Epidermal melanocyte (primary cell): ENCODE data around the gene FMN1.

ENCODE experiments used
- DNase-seq: peaks from one replicate; pipeline ENCODE4 v3.0.0; 2011; ENCODE audit warnings: low spot score; ENCODE audit not compliant: insufficient read length

Gene FMN1

GRCh38 chr15:33059184-33059583 is 135.3 kb downstream of the FMN1 start:
- no peak for DNase-seq

- DNase-seq = no peak
These were observed 136.7 kb downstream of the FMN1 start for GRCh38 chr15:33057845-33058244.

DNA sequence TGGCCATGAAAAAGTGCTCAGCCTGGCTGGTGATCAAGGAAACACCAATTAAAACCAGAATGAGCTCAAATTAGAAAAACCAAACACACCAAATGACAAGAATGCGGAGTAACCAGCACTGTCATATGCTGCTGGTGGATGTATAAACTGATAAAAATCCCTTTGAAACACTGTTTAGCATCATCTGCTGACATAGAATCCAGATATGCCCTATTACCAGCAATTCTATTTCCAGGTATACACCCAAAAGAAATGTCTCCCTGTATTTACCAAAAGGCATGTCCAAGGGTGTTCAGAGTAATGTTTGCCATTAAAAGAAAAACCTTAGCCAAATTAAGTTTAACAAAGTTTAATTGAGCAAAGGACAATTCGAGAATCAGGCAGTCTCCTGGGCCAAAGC is 138.6 kb downstream of the FMN1 start:
- no peak for DNase-seq

GRCh38 chr15:33051528-33051927 is 143.0 kb downstream of the FMN1 start:
- no peak for DNase-seq

GRCh38 chr15:33048255-33048654 is 146.3 kb downstream of the FMN1 start:
- no peak for DNase-seq

DNA sequence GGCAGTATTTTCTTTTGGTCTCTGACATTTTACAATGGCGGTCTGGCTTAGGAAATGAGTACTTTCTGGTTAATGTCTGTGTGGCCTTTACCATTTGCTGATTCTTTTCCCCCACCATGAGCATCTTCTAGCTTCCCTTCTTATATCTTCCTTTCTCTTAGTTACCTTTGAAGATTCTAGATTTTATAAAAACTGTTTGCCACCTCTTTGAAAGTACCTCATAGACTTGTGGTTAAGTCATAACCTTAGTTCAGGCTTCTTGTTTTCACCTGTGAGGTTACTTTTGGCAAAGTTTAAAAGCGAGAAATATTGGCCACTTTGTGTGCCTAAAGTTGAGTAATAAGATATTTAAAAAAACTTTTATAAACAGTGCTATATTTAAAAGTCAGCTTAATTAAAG is 147.4 kb downstream of the FMN1 start:
- no peak for DNase-seq

GRCh38 chr15:33046329-33046728 is 148.2 kb downstream of the FMN1 start:
- no peak for DNase-seq

GRCh38 chr15:33045066-33045810 is 149.3 kb downstream of the FMN1 start:
- no peak for DNase-seq

- no peak for DNase-seq
These were observed 149.9 kb downstream of the FMN1 start for GRCh38 chr15:33044598-33044997.

GRCh38 chr15:33043636-33044035 is 150.9 kb downstream of the FMN1 start:
- no peak for DNase-seq

DNA sequence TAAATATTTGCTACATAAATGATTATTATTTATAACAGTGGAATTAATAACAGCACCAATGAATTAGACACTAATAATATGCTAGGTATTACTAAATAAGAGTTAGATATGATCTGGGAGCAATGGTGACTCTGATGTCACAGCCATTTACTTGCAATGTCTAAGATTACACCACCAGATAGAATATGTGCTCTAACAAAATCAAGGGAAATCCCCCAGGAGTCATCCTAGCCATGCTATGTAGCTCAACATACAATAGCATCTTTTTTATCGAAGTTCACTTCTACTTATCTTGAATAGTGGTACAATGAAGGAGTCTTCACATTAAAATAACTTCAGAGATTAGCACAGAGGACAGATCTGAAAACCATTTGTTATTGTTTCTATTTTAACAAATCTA is 154.0 kb downstream of the FMN1 start:
- no peak for DNase-seq

DNA sequence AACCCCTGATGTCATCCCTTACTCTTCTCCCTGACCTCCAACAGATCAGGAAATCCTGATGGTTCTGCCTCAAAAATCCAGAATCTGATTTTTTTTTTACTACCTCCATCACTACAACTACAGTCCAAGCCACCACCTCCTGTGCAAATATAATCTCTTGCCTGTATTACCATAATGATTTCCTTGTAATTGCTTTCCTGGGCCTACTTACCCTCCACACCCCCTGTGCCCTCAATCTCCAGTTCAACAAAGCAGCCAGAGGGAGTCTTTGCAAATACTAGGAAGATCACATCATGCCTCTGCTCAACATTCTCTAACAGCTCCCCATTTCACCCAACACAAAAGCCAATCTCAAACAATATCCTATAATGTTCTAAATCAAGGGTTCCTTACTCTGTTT is 159.9 kb downstream of the FMN1 start:
- no peak for DNase-seq

DNA sequence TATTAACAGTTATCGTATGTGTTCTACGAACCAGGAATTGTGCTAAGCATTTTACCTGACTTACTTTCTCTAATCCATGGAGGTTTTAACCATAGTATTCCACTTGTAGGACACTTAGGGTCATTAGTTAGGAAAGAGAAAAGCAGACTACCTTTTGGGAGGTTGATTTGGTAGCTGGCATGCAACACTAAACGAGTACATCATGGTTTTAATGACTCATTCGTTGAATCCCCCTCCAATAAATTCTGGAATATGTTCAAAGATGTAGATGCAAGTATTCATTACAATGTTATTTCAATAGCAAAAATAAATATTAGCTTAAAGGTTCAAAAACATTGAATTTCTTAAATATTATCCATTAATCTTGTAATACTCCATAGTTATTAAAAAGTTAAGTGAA is 162.5 kb downstream of the FMN1 start:
- no peak for DNase-seq

DNA sequence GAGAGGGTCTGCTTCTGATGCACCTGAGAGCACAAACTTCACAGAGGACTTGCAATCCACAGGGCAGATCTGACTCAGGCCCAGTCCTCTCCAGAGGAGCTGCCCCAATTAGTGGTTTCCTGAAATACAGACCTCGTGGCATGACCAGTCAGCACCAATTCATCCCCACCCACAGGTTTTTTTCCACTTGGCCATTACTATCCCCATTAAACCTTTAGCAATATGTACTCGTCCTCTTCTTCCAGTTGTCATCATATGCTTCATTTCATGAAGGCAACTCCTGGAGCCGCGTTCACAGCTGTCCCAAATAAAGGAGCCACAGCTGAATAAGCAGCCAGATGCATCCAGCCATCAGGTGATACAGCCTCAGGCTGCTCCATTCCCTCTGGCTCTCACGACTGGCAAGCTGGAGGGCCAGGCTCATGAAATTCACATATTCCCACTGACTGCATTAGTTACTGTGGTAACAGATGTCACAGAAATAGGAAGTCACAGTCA is 163.1 kb downstream of the FMN1 start:
- DNase-seq = no peak

GRCh38 chr15:33030315-33030714 is 164.2 kb downstream of the FMN1 start:
- DNase-seq = no peak

DNA sequence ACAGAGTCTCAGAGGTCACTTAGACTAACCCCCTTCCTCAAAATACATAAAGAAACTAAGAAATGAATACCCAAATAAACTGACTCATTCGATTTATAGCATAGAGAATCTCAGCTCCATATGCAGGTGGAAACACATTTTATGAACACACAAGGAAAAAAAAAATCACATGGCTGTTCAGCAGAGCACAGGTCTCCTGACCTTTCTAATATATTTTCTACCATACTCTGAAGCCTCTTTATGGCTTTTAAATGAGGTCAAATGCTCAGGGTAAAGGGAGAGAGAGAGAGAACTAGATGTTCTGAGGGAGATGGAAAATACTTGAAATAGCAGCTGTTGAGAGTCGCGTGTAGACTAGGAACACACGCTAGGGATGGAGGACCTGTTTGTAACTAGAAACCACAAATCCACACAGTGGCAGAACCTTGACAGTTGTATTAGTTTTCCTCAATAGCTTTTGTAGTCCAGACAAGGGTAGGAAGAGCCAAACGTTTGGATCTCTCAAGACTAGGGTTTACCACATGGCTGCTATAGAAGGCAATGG is 165.3 kb downstream of the FMN1 start:
- DNase-seq = no peak

DNA sequence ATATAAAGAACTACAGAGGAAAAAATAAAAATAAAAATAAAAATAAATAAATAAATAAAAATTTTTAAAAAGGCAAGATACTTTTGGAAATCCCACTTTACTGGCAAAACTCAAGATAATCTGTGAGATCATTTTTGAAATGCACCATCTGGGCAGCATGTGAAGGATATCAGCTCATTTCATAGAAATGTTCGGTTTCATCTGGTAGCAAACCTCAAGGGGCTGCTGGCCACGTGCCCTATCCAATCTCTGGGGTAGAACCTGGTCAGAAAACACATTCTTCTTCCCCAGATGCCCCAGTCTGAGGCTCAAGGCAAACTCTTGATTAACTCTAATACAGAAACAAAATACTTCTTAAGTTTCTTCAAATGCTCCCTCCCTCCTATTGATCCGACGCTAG is 166.0 kb downstream of the FMN1 start:
- DNase-seq = no peak

GRCh38 chr15:33027306-33028035 is 167.0 kb downstream of the FMN1 start:
- no peak for DNase-seq

- DNase-seq = no peak
These were observed 167.9 kb downstream of the FMN1 start for GRCh38 chr15:33026614-33027013.

- no peak for DNase-seq
These were observed 171.9 kb downstream of the FMN1 start for GRCh38 chr15:33022629-33023028.

- peak; percentile 86 for DNase-seq
These were observed 172.6 kb downstream of the FMN1 start for GRCh38 chr15:33021806-33022389.

- DNase-seq = no peak
These were observed 175.0 kb downstream of the FMN1 start for GRCh38 chr15:33019354-33019981.
